HS-5 (cell line): ENCODE measurements around the gene KDM5B.
A peak's percentile ranks its signal among the peaks of the same experiment; 100 is the strongest.
"Not testable (repeated sequence)": the region's sequence is repeated elsewhere in the genome, so short reads cannot be mapped to it uniquely, and the experiment has no call there.

Experiments
- DNase-seq: peaks from one replicate; pipeline ENCODE4 v3.0.0-alpha.2; 2012; ENCODE audit warnings: low read depth

KDM5B gene

DNA sequence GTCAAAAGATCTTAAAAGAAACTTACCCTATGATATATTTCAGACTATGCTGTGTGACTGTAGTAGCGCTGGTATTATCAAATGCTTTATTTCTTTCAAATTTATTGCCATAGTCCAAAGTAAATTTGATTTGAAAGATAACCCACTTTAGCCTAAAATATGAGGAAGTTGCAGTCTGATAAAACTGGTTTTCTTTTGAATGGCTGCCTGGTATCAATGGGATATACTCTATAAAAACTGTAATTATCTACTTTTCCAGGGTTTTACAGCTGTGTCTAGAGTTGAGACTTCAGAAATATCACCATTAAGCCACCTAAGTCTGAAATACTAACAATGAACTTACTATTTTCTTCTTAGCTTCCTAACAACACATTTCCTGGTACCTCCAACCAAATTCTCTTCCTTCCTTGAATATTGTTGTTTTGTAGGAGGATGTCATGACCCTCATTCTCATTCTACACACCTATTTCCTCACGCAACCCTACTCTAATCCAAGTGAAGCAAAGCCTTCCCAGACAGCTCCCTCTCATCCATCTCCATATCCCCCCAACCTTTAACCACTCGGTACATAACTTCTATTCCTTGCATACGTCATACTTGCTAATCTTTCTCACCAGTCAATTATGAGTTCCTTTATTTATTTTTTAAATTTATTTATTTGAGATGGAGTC lies 17.0 kb downstream of the KDM5B start:
- DNase-seq: no peak

DNA sequence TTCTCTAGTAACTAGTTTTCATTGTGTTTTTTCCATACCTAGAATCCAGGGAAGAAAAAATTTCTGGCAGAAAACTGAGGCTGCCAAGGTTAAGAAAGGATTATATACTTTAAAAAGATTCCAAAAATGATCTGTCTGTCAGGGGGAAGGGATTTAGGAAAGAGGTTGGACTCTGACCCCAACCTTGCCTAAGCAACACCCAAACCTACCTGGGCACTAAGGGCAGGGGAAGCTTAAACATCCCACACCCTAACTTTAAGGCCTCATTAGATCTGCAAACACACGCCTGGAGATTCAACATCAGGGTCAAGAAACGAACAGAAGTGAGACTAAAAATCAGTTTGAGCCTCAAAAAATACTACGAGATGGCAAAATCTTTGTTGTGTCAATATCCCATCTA lies 19.4 kb downstream of the KDM5B start:
- no peak for DNase-seq

DNA sequence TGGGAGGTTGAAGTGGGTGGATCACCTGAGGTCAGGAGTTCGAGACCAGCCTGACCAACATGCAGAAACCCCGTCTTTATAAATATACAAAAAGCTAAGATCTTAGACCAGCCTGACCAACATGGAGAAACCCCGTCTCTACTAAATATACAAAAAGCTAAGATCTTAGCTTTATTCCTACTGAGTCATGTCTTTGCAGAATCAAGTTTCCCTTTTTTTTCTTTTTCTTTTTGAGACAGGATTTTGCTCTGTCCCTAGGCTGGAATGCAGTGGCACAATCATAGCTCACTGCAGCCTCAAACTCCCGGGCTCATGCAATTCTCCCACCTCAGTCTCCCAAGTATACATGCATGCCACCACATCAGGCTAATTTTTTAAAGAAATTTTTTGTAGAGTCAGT lies 21.4 kb downstream of the KDM5B start:
- no peak for DNase-seq

DNA sequence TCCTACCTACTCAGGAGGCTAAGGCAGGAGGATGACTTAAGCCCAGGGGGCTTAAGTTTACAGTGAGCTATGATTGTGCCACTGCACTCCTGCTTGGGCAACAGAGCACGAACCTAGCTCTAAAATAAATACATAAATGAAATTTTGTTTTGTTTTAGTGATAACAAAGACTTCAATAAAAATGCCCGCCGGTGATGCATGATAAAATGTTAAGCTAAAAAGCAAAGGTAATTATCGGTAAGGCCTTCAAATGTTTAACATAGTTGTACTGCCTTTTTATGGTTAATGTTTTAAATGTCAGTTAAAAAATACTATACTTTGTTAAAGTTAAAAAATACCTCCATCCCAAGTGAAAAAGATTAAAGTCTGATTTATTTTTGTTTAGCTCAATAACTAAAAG lies 27.0 kb downstream of the KDM5B start:
- DNase-seq: no peak

DNA sequence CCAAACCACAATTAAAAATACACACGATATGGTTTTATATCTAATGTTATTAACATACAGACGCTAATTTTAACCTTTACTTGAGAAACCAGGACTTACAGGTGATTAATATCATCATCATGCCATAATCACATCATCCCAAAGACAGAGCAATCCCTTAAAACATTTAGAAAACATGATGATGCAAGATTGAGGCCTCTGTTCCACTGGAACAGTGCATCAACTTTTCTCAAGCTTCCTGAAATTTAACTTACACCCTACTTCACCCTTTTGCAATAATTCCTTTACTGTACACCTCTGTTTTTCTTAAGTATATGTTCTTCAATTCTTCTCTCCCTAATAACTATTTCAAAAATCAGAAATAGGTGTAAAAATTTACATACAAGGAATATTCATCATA lies 38.1 kb downstream of the KDM5B start:
- no peak for DNase-seq

- DNase-seq: peak; percentile 1
Observed at GRCh38 chr1:202765721-202766120, 42.5 kb downstream of the KDM5B start.

- no peak for DNase-seq
Observed at GRCh38 chr1:202762019-202762418, 46.2 kb downstream of the KDM5B start.

- DNase-seq: no peak
Observed at GRCh38 chr1:202760589-202760988, 47.6 kb downstream of the KDM5B start.

GRCh38 chr1:202756391-202756790 lies 51.8 kb downstream of the KDM5B start:
- DNase-seq: no peak

GRCh38 chr1:202754293-202754692 lies 53.9 kb downstream of the KDM5B start:
- DNase-seq: no peak

GRCh38 chr1:202752774-202753173 lies 55.4 kb downstream of the KDM5B start:
- DNase-seq: no peak

GRCh38 chr1:202750761-202751160 lies 57.5 kb downstream of the KDM5B start:
- DNase-seq: no peak

DNA sequence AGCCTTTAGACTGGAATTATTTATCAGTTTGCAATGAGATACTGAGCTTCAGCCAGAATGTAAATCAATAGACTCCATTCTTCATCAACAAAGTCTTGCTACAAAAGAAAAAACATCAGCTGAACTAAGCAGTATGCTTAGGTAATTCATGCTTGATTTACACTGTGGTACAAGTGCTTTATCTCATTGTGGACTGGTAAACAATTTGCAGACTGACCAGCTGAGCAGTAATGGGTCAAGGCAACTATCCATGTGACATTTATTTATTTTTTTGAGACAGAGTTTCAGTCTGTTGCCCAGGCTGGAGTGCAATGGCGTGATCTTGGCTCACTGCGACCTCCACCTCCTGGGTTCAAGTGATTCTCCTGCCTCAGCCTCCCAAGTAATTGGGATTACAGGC lies 58.2 kb downstream of the KDM5B start:
- DNase-seq: no peak

GRCh38 chr1:202745323-202745888 lies 62.8 kb downstream of the KDM5B start:
- DNase-seq: no peak

DNA sequence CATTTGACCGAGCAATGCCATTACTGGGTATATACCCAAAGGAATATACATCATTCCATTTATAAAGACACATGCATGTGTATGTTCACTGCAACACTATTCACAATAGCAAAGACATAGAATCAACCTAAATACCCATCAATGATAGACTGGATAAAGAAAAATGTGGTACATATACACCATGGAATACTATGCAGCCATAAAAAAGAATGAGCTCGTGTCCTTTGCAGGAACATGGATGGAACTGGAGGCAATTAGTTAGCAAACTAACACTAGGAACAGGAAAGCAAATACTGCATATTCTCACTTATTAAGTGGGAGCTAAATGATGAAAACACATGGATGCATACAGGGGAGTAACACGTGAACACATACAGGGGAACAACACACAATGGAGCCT lies 63.5 kb downstream of the KDM5B start:
- not testable (repeated sequence) for DNase-seq

DNA sequence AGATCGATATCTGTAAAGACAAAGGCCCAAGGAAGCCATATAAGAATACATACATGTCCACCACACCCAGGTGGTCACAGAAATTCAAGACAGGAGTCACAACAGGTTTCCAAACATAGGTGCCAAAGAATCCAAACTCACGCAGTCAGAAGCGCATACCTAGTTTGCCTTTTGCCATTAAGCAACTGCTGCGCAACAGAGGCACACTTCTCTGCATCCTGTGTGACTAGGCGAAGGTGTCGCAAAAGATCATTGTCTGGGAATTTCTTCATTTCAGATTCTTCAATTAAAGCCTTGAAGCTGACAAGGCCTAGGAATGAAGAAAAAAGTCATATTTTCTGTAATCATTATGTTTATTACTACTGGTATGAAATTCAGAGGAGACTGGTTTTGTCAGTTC lies 65.7 kb downstream of the KDM5B start:
- DNase-seq: no peak

GRCh38 chr1:202733251-202733650 lies 75.0 kb downstream of the KDM5B start:
- DNase-seq: no peak

- DNase-seq: no peak
Observed at GRCh38 chr1:202728951-202729350, 79.3 kb downstream of the KDM5B start.

- no peak for DNase-seq
Observed at GRCh38 chr1:202725526-202725925, 82.7 kb downstream of the KDM5B start.

- no peak for DNase-seq
Observed at GRCh38 chr1:202723708-202724107, 84.5 kb downstream of the KDM5B start.

- not testable (repeated sequence) for DNase-seq
Observed at GRCh38 chr1:202723046-202723445, 85.2 kb downstream of the KDM5B start.

- no peak for DNase-seq
Observed at GRCh38 chr1:202716654-202717053, 91.6 kb downstream of the KDM5B start.

DNA sequence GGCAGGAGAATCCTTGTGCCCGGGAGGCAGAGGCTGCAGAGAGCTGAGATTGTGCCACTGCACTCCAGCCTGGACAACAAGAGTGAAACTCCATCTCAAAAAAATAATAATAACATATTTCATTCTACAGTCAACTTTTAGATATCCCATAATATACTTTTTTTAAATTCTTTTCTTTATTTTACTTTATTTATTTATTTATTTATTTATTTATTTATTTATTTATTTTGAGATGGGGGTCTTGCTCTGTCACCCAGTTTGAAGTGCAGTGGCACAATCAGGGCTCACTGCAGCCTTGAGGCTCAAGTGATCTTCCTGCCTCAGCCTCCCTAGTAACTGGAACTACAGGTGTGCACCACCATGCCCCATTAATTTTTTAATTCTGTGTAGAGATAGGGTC lies 94.0 kb downstream of the KDM5B start:
- not testable (repeated sequence) for DNase-seq

DNA sequence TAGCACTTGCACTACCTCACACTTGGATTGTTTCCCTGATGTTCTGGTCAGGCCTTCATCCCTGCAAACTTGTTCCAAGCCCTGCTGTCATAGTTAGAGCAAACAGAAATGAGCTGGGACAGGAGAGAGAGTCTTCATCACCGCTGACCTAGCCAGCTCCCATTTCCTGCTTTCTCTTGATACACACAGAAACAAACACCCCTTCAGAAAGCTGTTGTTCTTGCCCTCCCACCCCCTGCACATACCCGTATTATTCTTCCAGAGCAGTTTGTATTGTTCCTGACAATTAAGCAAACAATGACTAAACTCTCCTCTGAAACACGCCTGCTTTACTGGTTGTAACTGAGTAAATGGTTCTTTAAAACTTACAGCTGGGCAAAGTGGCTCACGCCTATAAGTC lies 95.1 kb downstream of the KDM5B start:
- DNase-seq: no peak
